H1 (cell line): ENCODE data around the gene ABCC6. TPM values are rescaled to one million over a fixed set of nuclear protein-coding genes. Genes with fewer than 3 reads are reported as not detected.

Experiments
- CTCF ChIA-PET: fragments of 300-600 bp; sonication (Branson Sonifier 250); formaldehyde crosslinking; loops from one replicate; lab custom pipeline; 2021; ENCODE audit not compliant: partially characterized antibody; lab: Charles Lee
- POLR2A ChIA-PET: fragments of 300-600 bp; sonication (Branson Sonifier 250); formaldehyde crosslinking; loops from one replicate; lab custom pipeline; 2021; ENCODE audit warnings: inconsistent platforms; ENCODE audit not compliant: partially characterized antibody; lab: Charles Lee
- DNase-seq, 2 experiments: peaks; one replicate each; pipeline versions ENCODE4 v3.0.0 to v3.0.0-alpha.2; 2010 to 2022; ENCODE audit warnings: low spot score in 2 of 2, low read depth in 1 of 2, mixed read lengths in 1 of 2
- FAIRE-seq: peaks from 2 replicates; lab custom pipeline; 2011; peaks lifted over from hg19 to GRCh38; lab: Jason Lieb, UNC
- H2AFZ ChIP-seq: 2 replicates; pipeline ENCODE4 v1.8.1; 2012; ENCODE audit warnings: low read length, inconsistent platforms
- H2AK5ac ChIP-seq: 2 replicates; pipeline ENCODE4 v1.6.1; 2013; ENCODE audit warnings: low read depth, low read length
- H2BK120ac ChIP-seq: replicated peaks from 2 replicates; pipeline ENCODE3; 2013; ENCODE audit warnings: low read depth, low read length, inconsistent platforms
- H2BK12ac ChIP-seq: 2 replicates; pipeline ENCODE4 v1.6.1; 2013; ENCODE audit warnings: low read depth, low read length
- H2BK15ac ChIP-seq: 2 replicates; pipeline ENCODE4 v1.6.1; 2013; ENCODE audit warnings: low read length
- H2BK20ac ChIP-seq: 2 replicates; pipeline ENCODE4 v1.6.1; 2013; ENCODE audit warnings: low read length
- H2BK5ac ChIP-seq: 2 replicates; pipeline ENCODE4 v1.6.1; 2013; ENCODE audit warnings: low read depth, low read length
- H3K14ac ChIP-seq: 2 replicates; pipeline ENCODE4 v1.6.1; 2013; ENCODE audit warnings: inconsistent platforms; ENCODE audit not compliant: insufficient read length
- H3K18ac ChIP-seq: 2 replicates; pipeline ENCODE4 v1.6.1; 2013; ENCODE audit warnings: low read length; ENCODE audit errors: extremely low read depth
- H3K23ac ChIP-seq: 2 replicates; pipeline ENCODE4 v1.6.1; 2013; ENCODE audit warnings: inconsistent platforms; ENCODE audit not compliant: insufficient read length
- H3K23me2 ChIP-seq: 2 replicates; pipeline ENCODE4 v1.6.1; 2013; ENCODE audit warnings: low read depth, low read length
- H3K27ac ChIP-seq: 2 replicates; pipeline ENCODE4 v1.6.1; 2011; ENCODE audit warnings: low read depth, low read length, inconsistent platforms
- H3K27me3 ChIP-seq, 4 experiments: replicated peaks in 1 of 4; 1 replicate in 1 of 4; 2 replicates in 3 of 4; pipeline versions ENCODE4 v1.6.1 to v1.8.1; 2011 to 2013; ENCODE audit warnings: low read length in 3 of 4, mild to moderate bottlenecking in 3 of 4, inconsistent platforms in 2 of 4, mixed read lengths in 2 of 4, moderate library complexity in 1 of 4; ENCODE audit not compliant: control insufficient read depth in 3 of 4, insufficient read depth in 3 of 4; ENCODE audit errors: extremely low read depth in 1 of 4
- H3K36me3 ChIP-seq, 4 experiments: 2 replicates each; pipeline versions ENCODE4 v1.6.1 to v1.8.1; 2011 to 2013; ENCODE audit warnings: mild to moderate bottlenecking in 4 of 4, low read length in 3 of 4, moderate library complexity in 2 of 4, control low read depth in 1 of 4, inconsistent platforms in 1 of 4; ENCODE audit not compliant: insufficient read depth in 4 of 4, control insufficient read depth in 2 of 4
- H3K4ac ChIP-seq: replicated peaks from 2 replicates; pipeline ENCODE3; 2013; ENCODE audit warnings: low read length, low read depth, mixed read lengths, inconsistent platforms; ENCODE audit not compliant: insufficient read length
- H3K4me1 ChIP-seq, 4 experiments: replicated peaks in 1 of 4; 1 replicate in 1 of 4; 2 replicates in 3 of 4; pipeline versions ENCODE4 v1.6.1 to v1.8.1; 2011 to 2013; ENCODE audit warnings: low read length in 3 of 4, inconsistent platforms in 2 of 4, mixed read lengths in 1 of 4; ENCODE audit not compliant: insufficient read depth in 4 of 4, control insufficient read depth in 3 of 4
- H3K4me2 ChIP-seq, 2 experiments: 2 replicates each; pipeline versions ENCODE4 v1.6.1 to v1.8.1; 2011 to 2013; ENCODE audit warnings: low read depth in 2 of 2, low read length in 2 of 2, control low read depth in 1 of 2, inconsistent platforms in 1 of 2, mild to moderate bottlenecking in 1 of 2; ENCODE audit not compliant: insufficient read depth in 1 of 2
- H3K4me3 ChIP-seq, 4 experiments: fragments of 200-600, 300-600 bp in 1 of 4; sonication (generic), shearing (Covaris generic), sonication (Bioruptor Twin) in 1 of 4; 2 replicates each; pipeline versions ENCODE4 v1.5.1 to v1.8.1; 2011 to 2016; ENCODE audit warnings: low read length in 4 of 4, low read depth in 3 of 4, control low read depth in 2 of 4, inconsistent platforms in 2 of 4, mild to moderate bottlenecking in 2 of 4, mixed read lengths in 1 of 4, moderate library complexity in 1 of 4; ENCODE audit not compliant: insufficient read depth in 2 of 4; ENCODE audit errors: extremely low read depth in 1 of 4
- H3K56ac ChIP-seq: replicated peaks from 2 replicates; pipeline ENCODE3; 2013; ENCODE audit warnings: low read depth, mild to moderate bottlenecking, mixed read lengths, low read length, inconsistent platforms; ENCODE audit not compliant: insufficient read length
- H3K79me1 ChIP-seq: 2 replicates; pipeline ENCODE4 v1.6.1; 2013; ENCODE audit warnings: low read depth, low read length, control low read depth
- H3K79me2 ChIP-seq, 2 experiments: 2 replicates each; pipeline versions ENCODE4 v1.6.1 to v1.8.1; 2012 to 2013; ENCODE audit warnings: low read length in 2 of 2, mild to moderate bottlenecking in 2 of 2, inconsistent platforms in 1 of 2; ENCODE audit not compliant: insufficient read depth in 2 of 2, control insufficient read depth in 1 of 2
- H3K9ac ChIP-seq, 4 experiments: replicated peaks in 1 of 4; 1 replicate in 1 of 4; 2 replicates in 3 of 4; pipeline versions ENCODE4 v1.6.1 to v1.8.1; 2011 to 2013; ENCODE audit warnings: low read depth in 3 of 4, low read length in 3 of 4, control low read depth in 2 of 4, mild to moderate bottlenecking in 2 of 4, moderate library complexity in 2 of 4, inconsistent platforms in 1 of 4; ENCODE audit errors: extremely low read depth in 1 of 4
- H3K9me3 ChIP-seq, 2 experiments: 2 replicates each; pipeline versions ENCODE4 v1.6.1 to v1.8.1; 2012 to 2013; ENCODE audit warnings: mild to moderate bottlenecking in 2 of 2, moderate library complexity in 2 of 2, control low read depth in 1 of 2, inconsistent platforms in 1 of 2, low read depth in 1 of 2, low read length in 1 of 2, mixed read lengths in 1 of 2; ENCODE audit not compliant: insufficient read depth in 2 of 2
- H4K20me1 ChIP-seq, 2 experiments: replicated peaks in 1 of 2; 2 replicates each; pipeline versions ENCODE3 to v1.8.1; 2011 to 2013; ENCODE audit warnings: inconsistent platforms in 2 of 2, low read length in 2 of 2, mild to moderate bottlenecking in 1 of 2; ENCODE audit not compliant: insufficient read depth in 2 of 2, control insufficient read depth in 1 of 2
- H4K5ac ChIP-seq: 2 replicates; pipeline ENCODE4 v1.6.1; 2013; ENCODE audit warnings: low read length, low read depth, mixed read lengths, inconsistent platforms; ENCODE audit not compliant: insufficient read length
- H4K8ac ChIP-seq: 2 replicates; pipeline ENCODE4 v1.8.0; 2013; ENCODE audit warnings: mild to moderate bottlenecking, moderate library complexity, low read length, inconsistent platforms; ENCODE audit not compliant: insufficient read depth; ENCODE audit errors: extremely low read depth
- H4K91ac ChIP-seq: replicated peaks from 2 replicates; pipeline ENCODE3; 2013; ENCODE audit warnings: low read length, mixed read lengths, inconsistent platforms; ENCODE audit not compliant: insufficient read length
- JUN ChIP-seq: IDR thresholded peaks from 2 replicates; pipeline ENCODE4 v1.6.1; 2011; ENCODE audit warnings: low read depth, mild to moderate bottlenecking, improper control_type of control experiment, low read length
- KDM1A ChIP-seq: fragments of 200-600, 300-600 bp; sonication (generic); IDR thresholded peaks from 2 replicates; pipeline ENCODE4 v1.7.1; 2016; ENCODE audit warnings: mild to moderate bottlenecking, low read length, borderline replicate concordance
- TBP ChIP-seq: IDR thresholded peaks from 2 replicates; pipeline ENCODE4 v1.6.1; 2011; ENCODE audit warnings: low read depth, low read length, improper control_type of control experiment
- WGBS, 2 experiments: shearing (Covaris generic) in 1 of 2; methylation state at CpG; one replicate each; pipeline versions ENCODE4 v1.1.6 to v1.1.7; 2013 to 2015; ENCODE audit warnings: low lambda C conversion rate in 2 of 2, mixed read lengths in 2 of 2, inconsistent platforms in 1 of 2, low coverage in 1 of 2, missing lambda C conversion rate in 1 of 2; ENCODE audit not compliant: insufficient replicate concordance in 2 of 2, insufficient coverage in 1 of 2, insufficient read length in 1 of 2; ENCODE audit errors: extremely low coverage in 1 of 2, missing lambda C conversion rate in 1 of 2; 5-methylcytosine and 5-hydroxymethylcytosine counted together
- polyA plus RNA-seq, 7 experiments: library from polyadenylated mRNA; depleted of rRNA in 3 of 7; stranded (reverse) in 5 of 7; unstranded in 2 of 7; fragments of >200 nt in 5 of 7; fragments of 200-250 nt in 2 of 7; gene quantifications; 1 replicate in 5 of 7; 2 replicates in 1 of 7; 4 replicates in 1 of 7; pipeline versions ENCODE4 v1.2.1 to v1.2.3, GENCODE V29; 2011 to 2013; ENCODE audit warnings: missing spikeins in 2 of 7, mixed read lengths in 2 of 7
- total RNA-seq: library from RNA; stranded (reverse); fragmentation: NEBNext Ultra II Directional; extraction: Animal tissue kit (Norgen Biotek cat#: 25700); gene quantifications from 2 replicates; pipeline ENCODE4 v1.2.1, GENCODE V29; 2021
- TF ChIP-seq, protein P1 (sequence below): IDR thresholded peaks from 2 replicates; pipeline ENCODE4 v1.6.1; 2012; ENCODE audit warnings: inconsistent platforms

ABCC6 gene
- total and polyA plus RNA-seq, 2 of the 8 experiments (the other 6 are each of a cell fraction or from before 2014, with no cell fraction given) = 1.6 to 1.8 TPM

DNA sequence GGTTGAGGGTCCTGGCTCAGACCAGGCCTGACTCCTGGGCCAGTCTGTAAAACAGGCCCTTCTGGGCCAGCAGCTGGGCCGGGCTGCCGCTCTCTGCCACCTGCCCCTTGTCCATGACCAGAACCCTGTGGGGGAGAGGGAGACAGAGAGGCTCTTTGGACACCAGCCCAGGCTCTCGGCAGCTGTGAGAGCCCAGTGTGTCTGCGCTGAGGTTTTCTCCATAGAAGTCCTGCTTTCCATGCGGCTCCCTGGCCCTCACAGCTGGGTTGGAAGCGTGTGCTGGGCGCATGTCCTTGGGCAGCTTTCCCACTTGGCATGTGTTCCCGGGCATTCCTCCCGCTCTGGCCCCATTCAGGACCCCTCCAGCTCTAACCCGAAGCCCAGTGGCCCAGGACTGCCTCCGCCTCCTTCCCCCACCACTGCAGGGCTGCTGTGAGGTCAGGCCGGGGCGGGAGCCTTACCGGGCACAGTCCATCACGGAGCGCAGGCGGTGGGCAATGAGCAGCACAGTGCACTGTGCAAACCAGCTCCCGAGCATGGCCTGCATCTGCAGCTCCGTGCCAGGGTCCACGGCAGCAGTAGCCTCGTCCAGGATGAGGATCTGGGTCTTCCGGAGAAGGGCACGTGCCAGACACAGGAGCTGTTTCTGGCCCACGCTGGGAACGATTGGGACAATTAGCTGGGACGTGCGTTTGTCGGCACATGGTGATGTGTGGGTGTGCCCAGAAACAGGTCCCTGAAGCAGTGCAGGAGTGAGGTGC, 73.0 kb downstream of the ABCC6 start:
- H2BK15ac ChIP-seq = no peak overlapping the region
- TF ChIP-seq JUN (no peak), KDM1A (no peak), TBP (no peak)
- TF ChIP-seq, protein P1, sequence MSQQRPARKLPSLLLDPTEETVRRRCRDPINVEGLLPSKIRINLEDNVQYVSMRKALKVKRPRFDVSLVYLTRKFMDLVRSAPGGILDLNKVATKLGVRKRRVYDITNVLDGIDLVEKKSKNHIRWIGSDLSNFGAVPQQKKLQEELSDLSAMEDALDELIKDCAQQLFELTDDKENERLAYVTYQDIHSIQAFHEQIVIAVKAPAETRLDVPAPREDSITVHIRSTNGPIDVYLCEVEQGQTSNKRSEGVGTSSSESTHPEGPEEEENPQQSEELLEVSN = peak; percentile 41; the same call in 1 of the 2 replicates
- TF ChIP-seq, all 59 proteins: peak for 1
- H3K27me3 ChIP-seq = no peaks in the 10 kb centered on the region
- H3K4me1 ChIP-seq = peaks cover 0 to 4% (median under 1%) of the 10 kb centered on the region in 4 experiments; a peak in 1 of 7 replicates
- no peak overlapping the region for H3K9ac ChIP-seq
- no peak overlapping the region for H2BK120ac ChIP-seq
- no peak overlapping the region for H3K23ac ChIP-seq
- H4K91ac ChIP-seq = no peak overlapping the region
- no peak overlapping the region for H2BK20ac ChIP-seq
- no peak overlapping the region for H2AK5ac ChIP-seq
- no peak overlapping the region for H3K18ac ChIP-seq
- H3K4me3 ChIP-seq = no peak overlapping the region
- no peak overlapping the region for H3K27ac ChIP-seq
- no peak overlapping the region for H3K4me2 ChIP-seq
- ChIA-PET POLR2A (no interaction called here), CTCF (interaction anchor here (1.3 to 3.1 kb wide), 3 partner anchors 18 to 394 kb away, joined by 3 to 11 read pairs (median 5); no protein-coding TSS in a partner anchor)
- DNase-seq (no peak), FAIRE-seq (no peak)
- peaks cover 0 to under 1% (median 0%) of the 10 kb centered on the region in 4 experiments; a peak in 1 of 8 replicates for H3K36me3 ChIP-seq
- no peaks in the 10 kb centered on the region for H3K79me1 ChIP-seq
- no peak overlapping the region for H3K14ac ChIP-seq
- no peak overlapping the region; the same call in 1 of the 2 replicates for H4K8ac ChIP-seq
- H3K56ac ChIP-seq = no peak overlapping the region
- no peaks in the 10 kb centered on the region for H3K9me3 ChIP-seq
- H4K20me1 ChIP-seq = peaks cover 3 to 4% of the 10 kb centered on the region in 2 experiments
- peaks cover 3% of the 10 kb centered on the region; the same call in 1 of the 2 replicates for H3K23me2 ChIP-seq
- no peak overlapping the region for H2BK12ac ChIP-seq
- H2AFZ ChIP-seq = no peak overlapping the region
- no peak overlapping the region for H4K5ac ChIP-seq
- H3K4ac ChIP-seq = no peak overlapping the region
- H2BK5ac ChIP-seq = 0 out of 2 replicates have a peak overlapping the region, but pooled peaks have one; percentile 16
- 89% methylated on average over 28 of the region's 28 CpGs; no CpG with 5 or more reads in 1 of the 2 experiments for WGBS, 2 experiments
- H3K79me2 ChIP-seq = no peaks in the 10 kb centered on the region
